MM.1S (cell line): ENCODE data around the gene POLA2.

ENCODE experiments used
- DNase-seq: peaks from one replicate; pipeline ENCODE4 v3.0.0-alpha.2; 2015
- H2AFZ ChIP-seq: fragments of 300-600 bp; sonication (generic); 2 replicates; pipeline ENCODE4 v1.6.0; 2016; ENCODE audit warnings: antibody characterized with exemption, low read length
- H3F3A ChIP-seq: fragments of 300-600 bp; sonication (generic); 2 replicates; pipeline ENCODE4 v1.6.1; 2016; ENCODE audit warnings: mild to moderate bottlenecking, antibody characterized with exemption, low read length, moderate library complexity, mixed read lengths; ENCODE audit not compliant: insufficient read depth
- H3K27ac ChIP-seq: fragments of 300-600 bp; sonication (generic); 2 replicates; pipeline ENCODE4 v1.5.1; 2016; ENCODE audit warnings: mild to moderate bottlenecking, low read length
- H3K27me3 ChIP-seq: fragments of 300-600 bp; sonication (generic); replicated peaks from 2 replicates; pipeline ENCODE4 v1.6.0; 2016; ENCODE audit warnings: low read length; ENCODE audit not compliant: insufficient read depth
- H3K36me3 ChIP-seq: fragments of 300-600 bp; sonication (generic); replicated peaks from 2 replicates; pipeline ENCODE4 v1.6.1; 2016; ENCODE audit warnings: mild to moderate bottlenecking, low read length, mixed read lengths; ENCODE audit not compliant: insufficient read depth
- H3K4me1 ChIP-seq: fragments of 300-600 bp; sonication (generic); 2 replicates; pipeline ENCODE4 v1.6.1; 2016; ENCODE audit warnings: low read length, mixed read lengths
- H3K4me2 ChIP-seq: fragments of 300-600 bp; sonication (generic); 2 replicates; pipeline ENCODE4 v1.6.0; 2016; ENCODE audit warnings: low read depth, low read length
- H3K4me3 ChIP-seq: fragments of 300-600 bp; sonication (generic); 2 replicates; pipeline ENCODE4 v1.5.1; 2016; ENCODE audit warnings: low read length, mixed read lengths
- H3K79me2 ChIP-seq: fragments of 300-600 bp; sonication (generic); 2 replicates; pipeline ENCODE4 v1.6.1; 2016; ENCODE audit warnings: mixed run types, low read length, mixed read lengths
- H3K9ac ChIP-seq: fragments of 300-600 bp; sonication (generic); 2 replicates; pipeline ENCODE4 v1.6.1; 2016; ENCODE audit warnings: low read length, mixed read lengths
- H3K9me2 ChIP-seq: fragments of 300-600 bp; sonication (generic); replicated peaks from 2 replicates; pipeline ENCODE4 v1.6.1; 2016; ENCODE audit warnings: mild to moderate bottlenecking, low read length, mixed read lengths; ENCODE audit not compliant: insufficient read depth
- H3K9me3 ChIP-seq: fragments of 300-600 bp; sonication (generic); replicated peaks from 2 replicates; pipeline ENCODE4 v1.6.1; 2016; ENCODE audit warnings: mild to moderate bottlenecking, low read length, mixed read lengths; ENCODE audit not compliant: insufficient read depth
- H4K20me1 ChIP-seq: fragments of 300-600 bp; sonication (generic); 2 replicates; pipeline ENCODE4 v1.6.1; 2016; ENCODE audit warnings: mild to moderate bottlenecking, low read length, moderate library complexity, mixed read lengths; ENCODE audit not compliant: insufficient read depth
- CTCF ChIP-seq: fragments of 300-600 bp; sonication (generic); IDR thresholded peaks from 2 replicates; pipeline ENCODE4 v1.5.1; 2016; ENCODE audit warnings: antibody characterized with exemption, low read length, mixed read lengths
- EZH2 ChIP-seq: fragments of 300-600 bp; sonication (generic); optimal IDR thresholded peaks from 2 replicates; pipeline ENCODE3; 2017; ENCODE audit warnings: low read depth, mild to moderate bottlenecking, antibody characterized with exemption, low read length, mixed read lengths
- EZH2phosphoT487 ChIP-seq: fragments of 300-600 bp; sonication (generic); IDR thresholded peaks from 2 replicates; pipeline ENCODE4 v1.6.1; 2018; ENCODE audit warnings: antibody characterized with exemption, low read length

Gene POLA2

GRCh38 chr11:65280646-65281045 lies 18.9 kb downstream of the POLA2 start:
- no peaks in the 10 kb centered on the region for H3F3A ChIP-seq
- no peaks in the 10 kb centered on the region for H3K79me2 ChIP-seq
- peaks cover 28% of the 10 kb centered on the region; the same call in 1 of the 2 replicates for H3K36me3 ChIP-seq
- no peak for TF ChIP-seq CTCF
- no peak for TF ChIP-seq EZH2phosphoT487
- no peak for TF ChIP-seq EZH2
- no peak overlapping the region for H3K4me3 ChIP-seq
- no peak for DNase-seq
- no peaks in the 10 kb centered on the region for H3K9me2 ChIP-seq
- H3K27me3 ChIP-seq = no peaks in the 10 kb centered on the region
- H4K20me1 ChIP-seq = no peaks in the 10 kb centered on the region
- H3K4me1 ChIP-seq = no peaks in the 10 kb centered on the region
- no peaks in the 10 kb centered on the region for H3K9me3 ChIP-seq
- no peak overlapping the region for H3K27ac ChIP-seq
- no peak overlapping the region for H3K9ac ChIP-seq
- H2AFZ ChIP-seq = no peak overlapping the region
- H3K4me2 ChIP-seq = no peak overlapping the region

GRCh38 chr11:65286686-65287085 lies 24.9 kb downstream of the POLA2 start:
- no peak for DNase-seq
- H3K9ac ChIP-seq = no peak overlapping the region
- H3K27ac ChIP-seq = no peak overlapping the region
- H3K9me2 ChIP-seq = no peaks in the 10 kb centered on the region
- no peaks in the 10 kb centered on the region for H3K79me2 ChIP-seq
- no peak overlapping the region for H3K4me2 ChIP-seq
- TF ChIP-seq EZH2 = no peak
- no peak for TF ChIP-seq EZH2phosphoT487
- TF ChIP-seq CTCF = no peak
- peaks cover 9% of the 10 kb centered on the region; the same call in 1 of the 2 replicates for H3K36me3 ChIP-seq
- no peaks in the 10 kb centered on the region for H4K20me1 ChIP-seq
- no peaks in the 10 kb centered on the region for H3K27me3 ChIP-seq
- H2AFZ ChIP-seq = no peak overlapping the region
- H3K4me3 ChIP-seq = no peak overlapping the region
- H3K4me1 ChIP-seq = no peaks in the 10 kb centered on the region
- no peaks in the 10 kb centered on the region for H3F3A ChIP-seq
- H3K9me3 ChIP-seq = no peaks in the 10 kb centered on the region

- H3K4me2 ChIP-seq = no peak overlapping the region
Measured at GRCh38 chr11:65287601-65288000, 25.8 kb downstream of the POLA2 start.

More at GRCh38 chr11:65287601-65288000, 25.8 kb downstream of the POLA2 start:
- H3K9ac ChIP-seq = no peak overlapping the region
- H3F3A ChIP-seq = no peaks in the 10 kb centered on the region
- H3K4me3 ChIP-seq = no peak overlapping the region
- H3K9me3 ChIP-seq = no peaks in the 10 kb centered on the region
- no peaks in the 10 kb centered on the region for H4K20me1 ChIP-seq
- H3K36me3 ChIP-seq = peaks cover 9% of the 10 kb centered on the region; the same call in 1 of the 2 replicates
- no peaks in the 10 kb centered on the region for H3K9me2 ChIP-seq
- no peaks in the 10 kb centered on the region for H3K27me3 ChIP-seq
- H2AFZ ChIP-seq = no peak overlapping the region
- no peak overlapping the region for H3K27ac ChIP-seq
- no peaks in the 10 kb centered on the region for H3K4me1 ChIP-seq
- TF ChIP-seq EZH2 (no peak), CTCF (no peak), EZH2phosphoT487 (no peak)
- no peak for DNase-seq
- no peaks in the 10 kb centered on the region for H3K79me2 ChIP-seq
